Heart right ventricle (tissue), 16 donors: ENCODE data around the gene PRLR. TPM values are rescaled to one million over a fixed set of nuclear protein-coding genes. Genes with fewer than 3 reads are reported as not detected.
"Not testable (repeated sequence)": the region's sequence is repeated elsewhere in the genome, so short reads cannot be mapped to it uniquely, and the experiment has no call there.

ENCODE experiments used
- ATAC-seq, 8 donors: fragments of 200-7000 bp; cut with Tn5 transposase; one replicate each; pipeline ENCODE4 v1.9.1; 2020; ENCODE audit warnings: mild to moderate bottlenecking in 8 of 8, moderate library complexity in 8 of 8, moderate number of reproducible peaks in 1 of 8
- DNase-seq, 2 donors: peaks; one replicate each; pipeline ENCODE4 v3.0.0-alpha.2; 2020
- H3K27ac ChIP-seq, 10 donors: fragments of 200-600 bp; sonication (generic) in 2 of 10; one replicate each; pipeline versions ENCODE4 v1.5.0 to v1.8.0; 2020 to 2022; ENCODE audit warnings: mild to moderate bottlenecking in 3 of 10
- H3K27me3 ChIP-seq, 7 donors: fragments of 200-600 bp; one replicate each; pipeline ENCODE4 v1.8.0; 2021 to 2022; ENCODE audit warnings: mild to moderate bottlenecking in 2 of 7
- H3K36me3 ChIP-seq, 9 donors: fragments of 200-600 bp; sonication (generic) in 1 of 9; one replicate each; pipeline versions ENCODE4 v1.5.0 to v1.8.0; 2020 to 2022; ENCODE audit warnings: mild to moderate bottlenecking in 2 of 9
- H3K4me1 ChIP-seq, 9 donors: fragments of 200-600 bp; sonication (generic) in 1 of 9; one replicate each; pipeline versions ENCODE4 v1.5.0 to v1.8.0; 2020 to 2022; ENCODE audit warnings: mild to moderate bottlenecking in 4 of 9
- H3K4me3 ChIP-seq, 10 donors: fragments of 200-600 bp; sonication (generic) in 2 of 10; one replicate each; pipeline versions ENCODE4 v1.5.0 to v1.8.0; 2020 to 2022; ENCODE audit warnings: mild to moderate bottlenecking in 7 of 10, moderate library complexity in 2 of 10
- H3K9me3 ChIP-seq, 11 donors: fragments of 200-600 bp in 10 of 11; sonication (generic) in 2 of 11; one replicate each; pipeline versions ENCODE4 v1.5.0 to v1.8.0; 2013 to 2022; ENCODE audit warnings: mild to moderate bottlenecking in 2 of 11, control low read depth in 1 of 11, moderate library complexity in 1 of 11
- WGBS, 2 donors: extraction: QIAGEN DNeasy Blood & Tissue Kit; methylation state at CpG; one replicate each; pipeline ENCODE4 v1.1.7; 2013; ENCODE audit warnings: inconsistent platforms in 1 of 2; 5-methylcytosine and 5-hydroxymethylcytosine counted together
- intact Hi-C, 10 donors: fragments of 100-400 bp; cut with DNase I; formaldehyde crosslinking; loops; one replicate each; pipeline versions ENCODE4 v1.11.1 to v1.14.2; 2022
- polyA plus RNA-seq, 2 donors: library from polyadenylated mRNA; stranded (reverse); fragments of 200-250 nt; gene quantifications; one replicate each; pipeline ENCODE4 v1.2.3, GENCODE V29; 2013
- total RNA-seq, 10 donors: library from RNA; stranded (reverse); fragmentation: NEBNext Ultra II Directional in 3 of 10; extraction: Animal tissue kit (Norgen Biotek cat#: 25700) in 3 of 10; gene quantifications; one replicate each; pipeline versions ENCODE4 v1.2.1 to v1.2.4, GENCODE V29; 2021 to 2023
- TF ChIP-seq, protein P1 (sequence below), 9 donors: fragments of 200-600 bp; sonication (generic) in 2 of 9; IDR thresholded peaks; one replicate each; pipeline versions ENCODE4 v1.5.0 to v1.8.0; 2021 to 2022; ENCODE audit warnings: antibody characterized with exemption in 9 of 9, mild to moderate bottlenecking in 5 of 9, moderate library complexity in 1 of 9
- donor health status: Arrhythmogenic right ventricular cardiomyopathy.
- donor health status: ischemic (EF 13 %, LVEDD 7.1; RV severe dilation, severe dysfunction).
- donor health status: healthy with polysubstance abuse.
- donor health status: DM: no; HTN: yes; CAD: no.
- donor health status: DM: no; HTN: no; CAD: no.
- donor health status: ischemic (EF 25% LVEDD 6.9; RV normal size, moderate dysfunction).
- donor health status: ischemic (EF 25% LVEDD 5.7; RV mildly dilated, moderate dysfunction).
- donor health status: healthy.
- donor health status: DM: yes; HTN: yes; CAD: no.
- donor health status: Ischemic cardiomyopathy.
- donor health status: ischemic (EF 35%, LVEDD 5.7; RV mildly dilated, moderate dysfunction).
- donor health status: nonischemic (EF 11% LVEDD 7.7; RV severe dilation, severe dysfunction).
- donor health status: DM: yes; HTN: yes; CAD: no.
- donor health status: PGD.
- donor health status: ischemic (EF 29% LVEDD 5.4; RV normal size, mild dysfunction).
- donor health status: nonischemic (EF 23%, LVEDD 6.1; RV moderate dilation, normal function).

Gene PRLR
- total and polyA plus RNA-seq, 12 donors = 0.04 to 1.3 (median 0.47) TPM

DNA sequence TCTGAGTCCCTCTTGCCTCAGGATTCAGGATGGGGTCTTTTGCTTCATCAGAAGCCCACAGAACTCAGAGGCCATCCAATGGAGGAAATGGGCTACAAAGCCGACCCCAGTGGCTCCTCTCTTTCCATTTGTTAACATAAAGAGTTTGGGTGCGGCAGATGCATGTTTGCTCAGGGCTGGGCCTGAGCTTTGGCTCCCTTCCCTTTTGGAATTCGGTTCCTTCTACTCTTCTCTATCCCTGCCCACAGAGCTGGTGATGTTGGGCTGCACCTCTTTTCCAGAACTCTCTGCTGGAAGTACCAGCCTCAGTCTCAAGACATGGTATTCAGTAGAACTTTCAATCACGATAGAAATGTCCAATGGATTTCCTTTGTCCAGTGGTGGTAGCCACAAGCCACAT is 115.6 kb downstream of the PRLR start:
- intact Hi-C loops = no loop called here
- peaks cover 0 to 3% (median 0%) of the 10 kb centered on the region in 7 donors for H3K27me3 ChIP-seq
- H3K27ac ChIP-seq = no peak overlapping the region
- no peak overlapping the region for H3K4me3 ChIP-seq
- peaks cover 0 to 2% (median 0%) of the 10 kb centered on the region in 11 donors for H3K9me3 ChIP-seq
- TF ChIP-seq, protein P1, sequence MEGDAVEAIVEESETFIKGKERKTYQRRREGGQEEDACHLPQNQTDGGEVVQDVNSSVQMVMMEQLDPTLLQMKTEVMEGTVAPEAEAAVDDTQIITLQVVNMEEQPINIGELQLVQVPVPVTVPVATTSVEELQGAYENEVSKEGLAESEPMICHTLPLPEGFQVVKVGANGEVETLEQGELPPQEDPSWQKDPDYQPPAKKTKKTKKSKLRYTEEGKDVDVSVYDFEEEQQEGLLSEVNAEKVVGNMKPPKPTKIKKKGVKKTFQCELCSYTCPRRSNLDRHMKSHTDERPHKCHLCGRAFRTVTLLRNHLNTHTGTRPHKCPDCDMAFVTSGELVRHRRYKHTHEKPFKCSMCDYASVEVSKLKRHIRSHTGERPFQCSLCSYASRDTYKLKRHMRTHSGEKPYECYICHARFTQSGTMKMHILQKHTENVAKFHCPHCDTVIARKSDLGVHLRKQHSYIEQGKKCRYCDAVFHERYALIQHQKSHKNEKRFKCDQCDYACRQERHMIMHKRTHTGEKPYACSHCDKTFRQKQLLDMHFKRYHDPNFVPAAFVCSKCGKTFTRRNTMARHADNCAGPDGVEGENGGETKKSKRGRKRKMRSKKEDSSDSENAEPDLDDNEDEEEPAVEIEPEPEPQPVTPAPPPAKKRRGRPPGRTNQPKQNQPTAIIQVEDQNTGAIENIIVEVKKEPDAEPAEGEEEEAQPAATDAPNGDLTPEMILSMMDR (IDR thresholded peaks at IDR 0.05) = no peak
- no peaks in the 10 kb centered on the region for H3K36me3 ChIP-seq
- 90 to 93% methylated on average over 4 of the region's 4 CpGs for WGBS, 2 donors
- ATAC-seq = no peak
- no peaks in the 10 kb centered on the region for H3K4me1 ChIP-seq
- no peak for DNase-seq

DNA sequence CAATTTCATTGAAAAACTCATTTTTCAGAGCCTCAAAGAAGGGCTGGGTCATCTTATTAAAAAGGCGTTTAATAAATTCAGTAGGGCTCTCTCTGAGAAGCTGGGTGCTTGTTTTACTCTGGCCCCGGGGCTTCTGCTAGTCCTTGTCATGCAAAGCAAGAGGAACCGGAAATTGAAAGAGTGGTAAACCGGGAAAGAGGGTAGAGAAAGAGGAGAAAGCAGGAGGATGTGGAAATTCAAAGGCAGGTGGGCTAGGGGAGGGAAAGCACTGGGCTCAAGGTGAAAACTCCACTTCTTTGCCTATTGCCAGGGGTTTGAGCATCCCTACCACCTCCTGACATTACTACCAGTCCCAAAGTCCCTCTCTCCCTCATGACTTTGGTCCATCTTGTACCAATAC is 118.0 kb downstream of the PRLR start:
- no peak overlapping the region for H3K27ac ChIP-seq
- no peaks in the 10 kb centered on the region for H3K4me1 ChIP-seq
- peaks cover 0 to 3% (median 0%) of the 10 kb centered on the region in 7 donors for H3K27me3 ChIP-seq
- DNase-seq = no peak
- H3K9me3 ChIP-seq = peaks cover 0 to 14% (median 0%) of the 10 kb centered on the region in 11 donors
- H3K4me3 ChIP-seq = no peak overlapping the region
- no peak for ATAC-seq
- H3K36me3 ChIP-seq = no peaks in the 10 kb centered on the region
- intact Hi-C loops = no loop called here
- TF ChIP-seq, protein P1 (IDR thresholded peaks at IDR 0.05) = no peak
- WGBS, 2 donors = 48 to 61% methylated on average over 4 of the region's 4 CpGs

DNA sequence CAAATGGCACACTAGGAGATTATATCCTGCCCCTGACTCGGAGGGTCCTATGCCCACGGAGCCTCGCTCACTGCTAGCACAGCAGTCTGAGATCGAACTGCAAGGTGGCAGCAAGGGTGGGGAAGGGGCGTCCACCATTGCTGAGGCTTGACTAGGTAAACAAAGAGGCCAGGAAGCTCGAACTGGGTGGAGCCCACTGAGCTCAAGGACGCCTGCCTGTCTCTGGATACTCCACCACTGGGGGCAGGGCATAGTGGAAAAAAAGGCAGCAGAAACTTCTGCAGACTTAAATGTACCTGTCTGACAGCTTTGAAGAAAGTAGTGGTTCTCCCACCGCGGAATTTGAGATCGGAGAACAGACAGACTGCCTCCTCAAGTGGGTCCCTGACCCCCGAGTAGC is 125.7 kb downstream of the PRLR start:
- DNase-seq, H3K9me3 ChIP-seq, intact Hi-C loops, H3K27me3 ChIP-seq, ATAC-seq, H3K27ac ChIP-seq, H3K4me1 ChIP-seq, H3K36me3 ChIP-seq, H3K4me3 ChIP-seq: not testable (repeated sequence)
- 77 to 83% methylated on average over 11 of the region's 11 CpGs for WGBS, 2 donors

- no peak for DNase-seq
- no peaks in the 10 kb centered on the region for H3K4me1 ChIP-seq
- peaks cover 0 to 6% (median 0%) of the 10 kb centered on the region in 11 donors for H3K9me3 ChIP-seq
- TF ChIP-seq, protein P1 (IDR thresholded peaks at IDR 0.05) = no peak
- no peak overlapping the region for H3K27ac ChIP-seq
- WGBS, 2 donors = 83 to 88% methylated on average over 5 of the region's 5 CpGs
- H3K4me3 ChIP-seq = no peak overlapping the region
- no peak for ATAC-seq
- H3K36me3 ChIP-seq = no peaks in the 10 kb centered on the region
- intact Hi-C loops = no loop called here
- peaks cover 0 to 5% (median 0%) of the 10 kb centered on the region in 7 donors for H3K27me3 ChIP-seq
These were observed 126.5 kb downstream of the PRLR start for GRCh38 chr5:35103637-35104299.

- H3K36me3 ChIP-seq, H3K4me1 ChIP-seq, intact Hi-C loops, DNase-seq, H3K4me3 ChIP-seq, H3K9me3 ChIP-seq, ATAC-seq, H3K27ac ChIP-seq: not testable (repeated sequence)
- H3K27me3 ChIP-seq = peaks cover 0 to 12% (median 0%) of the 10 kb centered on the region in 7 donors
- WGBS, 2 donors = 94 to 96% methylated on average over 9 of the region's 9 CpGs
These were observed 128.6 kb downstream of the PRLR start for GRCh38 chr5:35101720-35102119.
